Pancreas (tissue), 10 donors: ENCODE measurements around the gene MTHFSD. TPM values are rescaled to one million over a fixed set of nuclear protein-coding genes. Genes with fewer than 3 reads are reported as not detected.

ENCODE experiments used
- ATAC-seq, 4 donors: fragments of 200-7000 bp; cut with Tn5 transposase; one replicate each; pipeline versions ENCODE4 v1.8.0 to v1.9.1; 2020; ENCODE audit warnings: mild to moderate bottlenecking in 4 of 4, moderate library complexity in 4 of 4
- DNase-seq, 6 donors: peaks; one replicate each; pipeline ENCODE4 v3.0.0-alpha.2; 2020
- FAIRE-seq: peaks from 2 replicates; lab custom pipeline; 2012; peaks lifted over from hg19 to GRCh38; lab: Jason Lieb, UNC
- H3K27ac ChIP-seq, 4 donors: fragments of 200-600 bp; sonication (generic); 1 replicate in 3 of 4; 2 replicates in 1 of 4; pipeline versions ENCODE4 v1.5.0 to v1.8.0; 2020
- H3K27me3 ChIP-seq, 4 donors: fragments of 200-600 bp; one replicate each; pipeline ENCODE4 v1.8.0; 2021
- H3K36me3 ChIP-seq, 3 donors: fragments of 200-600 bp; sonication (generic) in 1 of 3; one replicate each; pipeline versions ENCODE4 v1.5.0 to v1.8.0; 2020 to 2021
- H3K4me1 ChIP-seq, 3 donors: fragments of 200-600 bp; one replicate each; pipeline ENCODE4 v1.8.0; 2021
- H3K4me3 ChIP-seq, 4 donors: fragments of 200-600 bp; sonication (generic) in 2 of 4; one replicate each; pipeline versions ENCODE4 v1.5.0 to v1.8.0; 2020 to 2021
- H3K9me3 ChIP-seq, 4 donors: fragments of 200-600 bp; one replicate each; pipeline ENCODE4 v1.8.0; 2021
- CTCF ChIP-seq, 4 donors: fragments of 200-600 bp; sonication (generic) in 3 of 4; IDR thresholded peaks; one replicate each; pipeline versions ENCODE4 v1.5.0 to v1.8.0; 2021; ENCODE audit warnings: antibody characterized with exemption in 4 of 4
- WGBS, 2 donors: extraction: QIAGEN DNeasy Blood & Tissue Kit; methylation state at CpG; one replicate each; pipeline ENCODE4 v1.1.7; 2013; 5-methylcytosine and 5-hydroxymethylcytosine counted together
- intact Hi-C, 3 donors: fragments of 100-400 bp; cut with DNase I; formaldehyde crosslinking; loops; one replicate each; pipeline versions ENCODE4 v1.11.1 to v1.14.2; 2022
- polyA plus RNA-seq, 2 donors: library from polyadenylated mRNA; stranded (reverse); fragments of 200-250 nt; gene quantifications; one replicate each; pipeline ENCODE4 v1.2.3, GENCODE V29; 2013
- total RNA-seq, 6 donors: library from RNA; stranded (reverse); fragmentation: NEBNext Ultra II Directional in 4 of 6; extraction: Animal tissue kit (Norgen Biotek cat#: 25700) in 4 of 6; gene quantifications; one replicate each; pipeline versions ENCODE4 v1.2.1 to v1.2.4, GENCODE V29; 2021 to 2023
- donor health status: healthy with polysubstance abuse.
- donor health status: DM: no; HTN: no; CAD: no; lungs with moderate emphysema.
- donor health status: DM: no; HTN: no; CAD: no.
- donor health status: control.
- donor health status: control.
- donor health status: Bipolar disorder and iron deficiency.
- donor health status: DM: yes; HTN: yes; CAD: no.
- donor health status: DM: no; HTN: no; CAD: no.
- donor health status: DM: no; HTN: no; CAD: no.
- donor health status: DM: yes; HTN: yes; CAD: no.

Gene MTHFSD
- total and polyA plus RNA-seq, 8 donors = 7.3 to 17.6 (median 10.4) TPM

GRCh38 chr16:86547286-86547685 lies 7.7 kb downstream of the MTHFSD start:
- no peak for FAIRE-seq
- no peaks in the 10 kb centered on the region for H3K27me3 ChIP-seq

GRCh38 chr16:86546638-86547013 lies 8.4 kb downstream of the MTHFSD start:
- Histone ChIP-seq H3K4me3 (no peak overlapping the region), H3K4me1 (no peaks in the 10 kb centered on the region), H3K9me3 (no peaks in the 10 kb centered on the region), H3K27ac (no peak overlapping the region), H3K27me3 (no peaks in the 10 kb centered on the region), H3K36me3 (peaks cover 3 to 32% (median 3%) of the 10 kb centered on the region in 3 donors)
- intact Hi-C loops = no loop called here
- TF ChIP-seq CTCF (IDR thresholded peaks at IDR 0.05) = no peak
- DNase-seq (no peak), FAIRE-seq (no peak), ATAC-seq (no peak)
- 89 to 93% methylated on average over 8 of the region's 8 CpGs for WGBS, 2 donors

More at GRCh38 chr16:86547286-86547685, 7.7 kb downstream of the MTHFSD start:
- peaks cover 0 to 27% (median 3%) of the 10 kb centered on the region in 3 donors for H3K36me3 ChIP-seq
- no peak for DNase-seq
- TF ChIP-seq CTCF (IDR thresholded peaks at IDR 0.05) = no peak
- WGBS, 2 donors = 95 to 97% methylated on average over 11 of the region's 11 CpGs
- H3K4me1 ChIP-seq = no peaks in the 10 kb centered on the region
- H3K4me3 ChIP-seq = no peak overlapping the region
- H3K27ac ChIP-seq = no peak overlapping the region
- ATAC-seq = no peak
- intact Hi-C loops = no loop called here
- H3K9me3 ChIP-seq = no peaks in the 10 kb centered on the region

- H3K27me3 ChIP-seq = no peaks in the 10 kb centered on the region
- no peak overlapping the region for H3K27ac ChIP-seq
- no peak for DNase-seq
- no peaks in the 10 kb centered on the region for H3K4me1 ChIP-seq
- H3K4me3 ChIP-seq = no peak overlapping the region
- TF ChIP-seq CTCF (IDR thresholded peaks at IDR 0.05) = no peak
- H3K36me3 ChIP-seq = peaks cover 5 to 33% (median 6%) of the 10 kb centered on the region in 3 donors
- ATAC-seq = no peak
- no peaks in the 10 kb centered on the region for H3K9me3 ChIP-seq
- intact Hi-C loops = no loop called here
- FAIRE-seq = no peak
- 89 to 93% methylated on average over 19 of the region's 19 CpGs for WGBS, 2 donors
Observed at GRCh38 chr16:86545954-86546637, 8.9 kb downstream of the MTHFSD start.

- FAIRE-seq (no peak), ATAC-seq (no peak), DNase-seq (no peak)
- Histone ChIP-seq H3K36me3 (peaks cover 5 to 37% (median 8%) of the 10 kb centered on the region in 3 donors), H3K9me3 (no peaks in the 10 kb centered on the region), H3K27ac (no peak overlapping the region), H3K27me3 (no peaks in the 10 kb centered on the region), H3K4me1 (no peaks in the 10 kb centered on the region), H3K4me3 (no peak overlapping the region)
- WGBS, 2 donors = 88% methylated on average over 12 of the region's 12 CpGs
- TF ChIP-seq CTCF (IDR thresholded peaks at IDR 0.05) = no peak
- intact Hi-C loops = no loop called here
Observed at GRCh38 chr16:86545481-86545880, 9.6 kb downstream of the MTHFSD start.
